AG20443 (cell line): ENCODE results near the gene ATP9A.
A peak's percentile ranks its signal among the peaks of the same experiment; 100 is the strongest.
"Not testable (repeated sequence)": the region's sequence is repeated elsewhere in the genome, so short reads cannot be mapped to it uniquely, and the experiment has no call there.

ENCODE experiments used
- DNase-seq: peaks from one replicate; pipeline ENCODE4 v3.0.0; 2012; ENCODE audit warnings: low spot score, mixed read lengths

ATP9A gene

DNA sequence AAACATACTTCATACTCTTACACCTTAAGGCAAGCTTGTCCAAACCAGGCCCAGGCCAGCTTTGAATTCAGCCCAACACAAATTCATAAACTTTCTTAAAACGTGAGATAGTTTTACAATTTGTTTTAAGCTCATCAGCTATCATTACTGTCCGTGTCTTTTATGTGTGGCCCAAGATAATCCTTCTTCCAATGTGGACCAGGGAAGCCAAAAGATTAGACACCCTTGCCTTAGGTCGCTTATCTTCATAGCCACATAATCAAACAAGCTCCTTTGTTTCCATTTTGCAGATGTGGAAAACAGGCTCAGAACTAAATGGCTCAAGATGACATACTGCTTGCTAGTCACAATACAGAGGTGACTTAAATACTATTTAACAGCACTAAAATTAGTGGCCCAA, 28.1 kb upstream of the ATP9A start:
- DNase-seq, result no peak

DNA sequence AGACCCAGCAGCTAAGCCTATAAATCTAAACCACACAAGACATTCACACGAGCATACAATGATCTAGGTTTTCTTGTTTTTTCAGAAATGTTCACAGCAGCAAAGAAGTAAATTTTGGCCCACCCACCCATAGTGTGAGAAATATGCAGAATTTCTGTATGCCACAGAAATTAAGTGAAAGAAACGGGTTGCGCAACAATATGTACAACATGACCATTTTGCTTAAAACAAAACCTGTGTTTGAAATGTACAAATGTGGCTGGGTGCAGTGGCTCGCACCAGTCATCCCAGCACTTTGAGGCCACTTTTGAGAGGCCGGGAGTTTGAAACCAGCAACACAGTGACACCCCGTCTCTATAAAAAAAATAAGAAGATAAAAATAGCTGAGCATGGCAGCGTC, 24.8 kb upstream of the ATP9A start:
- no peak for DNase-seq

DNA sequence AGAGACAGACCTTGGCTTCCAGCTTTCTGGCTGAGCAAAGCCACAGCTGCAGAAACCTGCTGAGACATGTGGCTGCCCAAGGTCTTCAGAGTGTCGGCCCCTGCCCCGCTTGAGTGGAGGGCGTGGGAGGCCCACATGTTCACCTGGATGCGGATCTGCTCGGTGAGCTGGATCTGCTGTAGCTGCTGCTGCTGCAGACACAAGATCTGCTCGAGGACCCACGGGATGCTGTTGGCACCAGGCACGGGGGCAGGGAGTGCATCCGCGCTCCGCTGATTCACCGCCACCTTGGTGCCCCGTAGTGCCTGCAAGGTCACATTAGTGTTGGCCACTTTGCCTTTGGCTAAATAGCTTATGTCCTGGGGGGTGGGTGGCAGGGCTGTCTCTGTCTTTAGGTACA, 23.4 kb upstream of the ATP9A start:
- no peak for DNase-seq

DNA sequence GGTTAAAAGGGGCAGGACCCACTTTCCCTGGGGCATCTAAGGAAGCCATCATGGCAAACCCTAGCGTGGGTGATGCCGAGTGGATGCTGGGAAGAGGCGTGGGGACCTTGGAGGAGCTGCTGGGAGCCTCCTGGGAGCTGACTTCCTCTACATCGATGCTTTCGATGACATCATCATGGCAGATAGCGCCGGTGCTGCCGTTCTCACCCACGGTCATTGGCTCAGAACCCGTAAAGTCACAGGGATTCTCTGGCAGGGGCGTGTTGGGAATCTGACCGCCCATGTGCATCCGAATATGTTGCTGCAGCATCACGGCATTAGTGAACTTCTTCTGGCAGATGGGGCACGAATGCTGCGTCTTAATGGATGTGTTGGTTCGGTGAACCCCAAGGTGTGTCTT, 22.1 kb upstream of the ATP9A start:
- no peak for DNase-seq

DNA sequence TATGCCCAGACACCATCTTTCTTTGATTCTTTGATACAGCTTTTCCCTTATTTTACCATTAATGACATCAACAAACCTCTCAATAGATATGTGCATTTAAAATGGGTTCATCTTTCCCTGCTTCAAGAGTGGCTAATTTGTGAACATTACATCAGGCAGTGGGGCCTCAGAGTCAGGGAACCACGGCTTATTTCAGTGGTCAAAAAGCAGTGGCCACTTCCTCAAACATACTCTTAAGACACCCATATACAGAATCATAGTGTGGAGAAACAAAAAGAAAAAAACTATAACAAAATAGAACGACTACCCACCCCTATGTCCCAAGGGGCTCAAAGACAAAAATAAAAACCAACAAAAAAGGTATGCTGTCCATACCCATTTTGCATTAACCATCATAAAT, 21.2 kb upstream of the ATP9A start:
- DNase-seq, result no peak

DNA sequence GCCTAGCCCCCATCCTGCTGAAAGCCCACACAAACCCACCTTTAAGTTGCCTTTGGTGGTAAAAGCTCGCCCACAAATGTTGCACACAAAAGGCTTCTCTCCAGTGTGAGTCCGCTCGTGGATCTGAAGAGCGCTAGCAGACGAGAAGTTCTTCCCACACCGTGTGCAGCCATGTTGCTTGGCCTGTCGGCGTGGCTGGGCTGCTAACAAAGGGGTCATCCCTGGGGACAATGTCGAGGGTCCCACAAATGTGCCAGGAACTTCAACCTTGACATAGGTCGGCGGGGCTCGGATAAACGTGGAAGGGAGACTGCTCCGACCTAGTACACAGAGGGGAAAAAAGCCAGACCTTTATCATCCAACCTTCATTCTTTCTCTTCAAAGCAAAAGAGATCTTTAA, 20.6 kb upstream of the ATP9A start:
- no peak for DNase-seq

DNA sequence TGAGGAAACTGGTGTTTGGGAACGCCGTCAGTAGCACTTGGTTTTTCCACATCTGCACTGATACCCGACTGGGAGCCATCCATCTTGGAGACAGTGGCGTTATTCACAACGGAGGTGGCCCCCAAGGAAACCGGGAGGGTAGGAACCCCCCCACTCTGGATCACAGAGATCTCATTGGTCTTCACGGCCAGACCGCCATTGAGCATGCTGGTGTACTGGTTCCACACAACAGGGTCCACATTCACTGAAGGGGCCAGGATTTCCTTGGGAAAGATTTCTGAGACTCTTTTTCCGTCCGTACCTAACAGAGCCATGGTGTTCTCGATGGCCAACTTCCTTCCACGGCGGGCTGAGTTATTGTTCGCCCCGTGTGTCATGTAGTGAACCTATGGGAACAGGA, 16.1 kb upstream of the ATP9A start:
- DNase-seq, result no peak

DNA sequence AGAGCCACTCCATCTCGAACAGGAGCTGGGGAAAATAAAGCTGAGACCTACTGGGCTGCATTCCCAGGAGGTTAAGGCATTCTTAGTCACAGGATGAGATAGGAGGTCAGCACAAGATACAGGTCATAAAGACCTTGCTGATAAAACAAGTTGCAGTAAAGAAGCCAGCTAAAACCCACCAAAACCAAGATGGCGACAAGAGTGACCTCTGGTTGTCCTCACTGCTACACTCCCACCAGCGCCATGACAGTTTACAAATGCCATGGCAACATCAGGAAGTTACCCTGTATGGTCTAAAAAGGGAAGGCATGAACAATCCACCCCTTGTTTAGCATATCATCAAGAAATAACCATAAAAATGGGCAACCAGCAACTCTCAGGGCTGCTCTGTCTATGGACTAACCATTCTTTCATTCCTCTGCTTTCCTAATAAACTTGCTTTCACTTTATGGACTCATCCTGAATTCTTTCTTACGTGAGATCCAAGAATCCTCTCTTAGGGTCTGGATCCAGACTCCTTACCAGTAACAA, 10.1 kb upstream of the ATP9A start:
- not testable (repeated sequence) for DNase-seq

DNA sequence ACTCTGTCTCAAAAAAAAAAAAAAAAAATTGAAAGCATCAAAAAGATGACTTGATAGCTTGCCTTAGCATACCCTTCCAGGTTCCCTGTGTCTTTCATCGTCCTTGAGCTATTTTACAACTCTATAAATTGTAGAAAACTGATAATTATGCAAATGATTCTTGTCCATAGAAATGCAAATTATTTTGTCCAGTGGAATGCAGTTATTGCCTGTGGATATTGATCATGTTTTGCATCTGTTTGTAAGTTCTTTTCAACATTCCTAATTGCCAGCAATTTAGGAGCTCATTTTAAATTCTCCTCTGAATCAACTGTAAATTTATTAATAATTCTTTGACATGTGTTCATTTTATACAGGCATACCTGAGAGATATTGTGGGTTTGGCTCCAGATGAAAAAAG, 7.1 kb upstream of the ATP9A start:
- no peak for DNase-seq

DNA sequence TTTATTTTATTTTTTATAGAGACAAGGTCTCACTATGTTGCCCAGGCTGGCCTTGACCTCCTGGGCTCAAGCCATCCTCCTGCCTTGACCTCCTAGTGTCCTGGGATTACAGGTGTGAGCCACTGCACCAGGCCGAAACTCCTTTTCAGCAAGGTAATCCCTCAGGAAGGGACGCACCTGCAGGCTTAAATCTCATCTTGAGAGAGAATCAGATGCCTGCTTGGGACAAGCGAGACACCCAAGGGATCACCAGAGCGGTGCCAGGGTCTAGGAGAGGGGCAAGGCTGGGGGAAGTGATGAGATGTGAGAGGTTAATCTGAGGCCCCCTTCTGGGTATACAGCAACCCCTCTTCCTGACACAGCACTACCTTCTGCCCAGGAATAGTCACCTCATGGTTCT, 4.0 kb upstream of the ATP9A start:
- DNase-seq, result no peak

DNA sequence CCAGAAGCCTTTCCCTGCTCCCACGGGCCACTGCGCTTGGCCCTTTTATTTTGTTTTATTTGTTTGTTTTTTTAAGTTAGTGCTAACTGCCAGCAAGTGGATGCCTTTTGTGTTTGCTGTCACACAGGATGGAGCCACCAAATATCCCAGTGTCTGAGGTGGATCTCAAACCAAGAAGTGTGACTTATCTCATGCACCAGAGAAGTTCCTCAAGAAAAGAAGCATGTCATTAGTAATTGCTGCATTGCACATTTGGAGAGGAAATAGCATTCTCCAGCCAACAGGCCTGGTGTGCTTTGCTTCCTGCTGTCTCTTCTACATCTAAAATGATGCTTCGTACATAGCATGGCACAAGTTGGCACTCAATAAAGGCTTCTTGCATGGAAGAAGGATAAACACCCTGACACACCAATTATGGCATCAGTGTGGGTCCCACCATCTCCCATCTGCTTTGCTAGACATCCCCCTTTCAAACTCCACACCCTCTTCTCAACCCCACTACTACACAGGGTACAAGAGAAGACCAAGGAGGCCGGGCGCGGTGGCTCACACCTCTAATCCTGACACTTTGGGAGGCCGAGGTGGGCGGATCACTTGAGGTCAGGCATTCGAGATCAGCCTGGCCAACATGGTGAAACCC, 1.9 kb upstream of the ATP9A start:
- peak; percentile 34 for DNase-seq

DNA sequence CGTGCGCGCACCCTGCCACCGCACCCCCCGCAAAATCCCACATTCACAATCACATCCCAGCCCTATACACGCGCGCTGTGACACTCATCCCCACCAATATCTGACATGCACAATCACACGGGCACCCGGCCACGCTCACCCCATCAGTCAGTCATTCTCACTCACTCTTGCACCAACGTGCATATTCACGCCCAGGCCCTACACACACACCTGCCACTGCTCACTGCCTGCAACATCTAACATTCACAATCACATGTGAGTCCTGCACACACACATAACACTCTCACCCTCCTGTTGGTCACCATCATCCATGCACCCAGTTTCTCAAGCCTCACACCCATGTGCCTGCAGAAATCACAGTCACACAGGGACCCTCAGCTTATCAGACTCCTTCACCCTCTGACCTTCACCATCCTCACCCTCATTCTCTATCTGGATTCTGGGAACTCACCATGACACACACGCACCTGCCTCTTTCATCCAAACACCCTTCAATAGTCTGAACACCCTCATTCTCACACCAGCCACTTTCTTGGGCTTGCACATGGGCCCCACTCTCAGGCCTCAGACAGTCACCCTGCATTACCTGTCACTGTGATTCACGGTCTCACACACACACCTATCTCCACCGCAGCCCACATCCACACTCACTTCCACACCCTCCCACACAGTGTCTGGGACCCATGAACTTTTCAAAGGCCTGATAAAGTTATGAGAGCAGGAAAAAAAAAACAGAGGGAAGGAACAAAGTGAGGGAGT, 748 bp upstream of the ATP9A start:
- no peak for DNase-seq

DNA sequence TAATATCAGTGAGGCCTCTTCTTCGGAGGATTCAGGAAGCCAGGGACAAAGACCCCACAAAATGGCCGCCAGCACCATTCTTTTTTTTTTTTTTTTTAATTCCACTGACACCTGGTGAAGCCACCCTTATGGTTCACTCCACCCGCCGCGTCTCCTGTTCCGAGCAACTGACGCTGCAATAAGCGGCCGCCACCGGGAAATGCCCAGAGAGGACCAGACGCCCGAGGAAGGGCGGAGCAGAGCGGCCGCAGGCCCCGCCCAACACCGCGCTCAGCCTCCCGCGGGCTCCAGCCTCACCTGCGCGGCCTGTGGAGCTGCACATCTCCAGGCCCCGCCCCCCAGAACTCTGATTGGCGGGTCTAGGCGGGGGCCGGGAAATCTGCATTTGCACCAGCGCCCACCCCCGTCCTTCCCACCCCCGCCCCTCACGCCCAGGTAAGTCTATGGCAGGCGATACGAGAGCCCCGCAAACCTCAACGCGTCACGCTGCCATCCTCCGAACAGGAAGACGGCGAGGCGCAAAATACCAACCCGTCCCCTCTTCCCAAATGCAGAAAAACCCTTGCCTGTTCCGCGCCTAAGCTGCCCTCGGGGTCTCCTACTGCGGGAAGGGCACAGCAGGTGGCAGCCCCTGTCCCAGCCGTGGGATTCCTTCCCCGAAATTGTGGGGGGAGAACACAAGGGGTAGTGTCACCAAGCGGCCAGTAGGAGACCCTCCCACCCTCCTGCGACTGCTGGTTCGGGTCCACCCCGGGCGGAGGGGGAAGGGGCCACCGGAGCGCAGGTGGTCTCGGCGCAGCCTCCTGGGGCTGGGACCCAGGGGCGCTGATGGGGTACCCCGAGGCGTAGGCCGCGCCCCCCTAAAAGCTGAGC, 960 bp downstream of the ATP9A start:
- DNase-seq, result peak; percentile 64

DNA sequence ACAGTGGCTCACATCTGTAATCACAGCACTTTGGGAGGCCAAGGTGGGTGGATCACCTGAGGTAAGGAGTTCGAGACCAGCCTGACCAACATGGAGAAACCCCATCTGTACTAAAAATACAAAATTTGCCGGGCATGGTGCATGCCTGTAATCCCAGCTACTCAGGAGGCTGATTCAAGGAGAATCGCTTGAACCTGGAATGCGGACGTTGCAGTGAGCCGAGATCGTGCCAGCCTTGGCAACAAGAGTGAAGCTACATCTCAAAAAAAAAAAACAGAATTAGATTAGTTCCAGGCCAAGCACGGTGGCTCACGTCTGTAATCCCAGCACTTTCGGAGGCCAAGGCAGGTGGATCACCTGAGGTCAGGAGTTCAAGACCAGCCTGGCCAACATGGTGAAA, 2.8 kb downstream of the ATP9A start:
- DNase-seq, result not testable (repeated sequence)

DNA sequence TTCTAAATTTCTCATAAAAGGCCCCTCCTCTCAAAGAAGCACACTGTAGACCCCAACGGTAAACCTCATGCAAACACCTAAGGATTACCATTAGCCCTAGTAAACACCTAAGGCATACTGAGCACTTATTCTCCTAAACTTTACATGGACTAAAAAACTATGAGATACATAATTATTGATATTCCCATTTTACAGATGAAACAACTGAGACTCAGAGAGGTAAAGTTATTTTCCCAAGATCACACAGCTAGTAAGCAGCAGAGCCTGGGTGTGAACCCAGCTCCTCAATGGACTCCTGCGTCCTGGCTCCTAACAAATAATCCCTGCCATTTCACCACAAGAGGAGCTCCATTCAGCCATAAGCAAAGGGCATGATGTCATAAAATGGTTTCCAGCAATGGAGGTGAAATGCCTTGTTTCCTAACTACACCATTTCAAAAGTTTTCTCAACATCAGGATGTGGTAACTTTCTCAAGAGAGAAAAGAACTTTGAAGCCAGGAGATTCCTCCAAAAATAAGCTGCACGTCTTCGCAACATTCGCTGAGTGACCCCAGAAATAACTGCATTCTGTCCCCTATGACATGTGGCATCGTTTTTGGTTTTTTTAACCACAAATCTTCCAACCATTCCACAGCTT, 4.1 kb downstream of the ATP9A start:
- no peak for DNase-seq

DNA sequence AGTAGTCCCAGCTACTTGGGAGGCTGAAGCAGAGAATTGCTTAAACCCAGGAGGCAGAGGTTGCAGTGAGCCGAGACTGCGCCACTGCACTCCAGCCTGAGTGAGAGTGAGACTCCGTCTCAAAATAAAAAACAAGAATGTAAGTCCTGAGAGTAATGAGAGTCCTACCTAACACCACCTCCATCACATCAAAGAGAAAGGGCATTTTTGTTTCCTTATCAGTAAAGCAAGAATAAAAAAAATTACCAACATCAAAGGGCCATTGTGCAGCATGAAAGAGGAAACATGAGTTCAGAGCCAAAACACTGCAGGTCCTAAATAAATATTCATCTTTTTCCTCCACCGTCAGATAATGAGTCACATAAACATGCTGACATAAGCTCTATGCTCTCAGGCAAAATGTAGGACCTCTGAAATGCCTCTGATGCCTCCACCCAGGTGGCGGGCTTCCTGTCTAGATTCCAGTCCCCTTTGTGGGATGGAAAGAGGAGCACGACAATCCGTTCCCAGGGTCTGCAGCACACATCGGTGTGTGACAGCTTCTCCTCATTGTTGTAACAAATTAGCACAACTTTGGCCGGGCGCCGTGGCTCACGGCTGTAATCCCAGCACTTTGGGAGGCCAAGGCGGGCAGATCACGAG, 7.2 kb downstream of the ATP9A start:
- DNase-seq, result peak; percentile 30

DNA sequence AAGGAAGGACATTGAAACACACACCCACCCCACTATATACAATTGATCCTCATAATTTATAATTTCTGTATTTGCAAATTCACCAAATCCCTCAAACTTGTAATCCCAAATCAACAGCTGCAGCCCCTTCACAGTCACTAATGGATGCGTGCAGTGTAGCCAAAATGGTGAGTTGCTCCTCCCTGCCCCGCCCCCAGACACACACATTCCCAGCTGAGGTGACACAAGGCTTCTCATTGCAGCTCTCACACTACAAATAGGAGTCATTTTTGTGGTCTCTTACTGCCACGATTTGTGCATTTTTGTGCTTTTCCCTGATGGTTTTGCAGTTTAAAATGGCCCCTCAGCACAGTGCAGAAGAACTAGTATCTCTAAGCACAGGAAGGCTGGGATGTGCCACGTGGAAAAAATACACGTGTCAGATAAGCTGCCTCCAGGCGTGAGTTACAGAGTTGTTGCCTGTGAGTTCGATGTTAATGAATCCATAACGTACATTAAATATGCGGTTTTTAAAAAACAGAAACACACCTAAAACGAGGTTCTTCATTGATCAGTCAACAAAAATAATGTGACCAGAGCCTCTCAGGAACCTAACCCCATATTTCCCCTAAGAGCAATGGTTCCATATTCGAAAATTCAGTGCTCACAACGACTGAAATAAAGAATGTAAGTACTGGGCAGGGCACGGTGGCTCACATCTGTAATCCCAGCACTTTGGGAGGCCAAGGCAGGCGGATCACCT, 8.2 kb downstream of the ATP9A start:
- DNase-seq, result peak; percentile 64

DNA sequence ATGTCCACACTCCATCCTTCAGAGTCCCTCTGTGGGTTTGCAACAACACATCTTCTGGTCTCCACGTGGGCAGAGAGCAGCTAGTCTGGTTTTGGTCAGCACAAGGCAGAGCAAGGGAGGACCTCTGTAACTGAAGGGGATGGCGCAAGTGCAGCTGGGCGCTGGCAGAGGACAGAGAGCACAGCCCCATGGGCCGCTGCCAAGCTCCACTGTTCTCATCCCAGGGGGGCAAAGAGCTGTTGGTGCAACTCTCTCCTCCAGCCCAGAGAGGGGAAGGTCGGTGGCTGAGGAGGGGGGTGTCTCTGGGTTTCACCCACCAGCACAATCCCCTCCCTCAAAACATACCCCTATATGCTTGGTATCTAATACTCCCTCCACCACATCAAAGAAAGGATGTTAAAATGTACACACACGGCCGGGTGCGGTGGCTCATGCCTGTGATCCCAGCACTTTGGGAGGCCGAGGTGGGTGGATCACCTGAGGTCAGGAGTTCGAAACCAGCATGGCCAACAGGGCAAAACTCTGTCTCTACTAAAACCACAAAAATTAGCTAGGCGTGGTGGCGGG, 9.1 kb downstream of the ATP9A start:
- peak; percentile 41 for DNase-seq

DNA sequence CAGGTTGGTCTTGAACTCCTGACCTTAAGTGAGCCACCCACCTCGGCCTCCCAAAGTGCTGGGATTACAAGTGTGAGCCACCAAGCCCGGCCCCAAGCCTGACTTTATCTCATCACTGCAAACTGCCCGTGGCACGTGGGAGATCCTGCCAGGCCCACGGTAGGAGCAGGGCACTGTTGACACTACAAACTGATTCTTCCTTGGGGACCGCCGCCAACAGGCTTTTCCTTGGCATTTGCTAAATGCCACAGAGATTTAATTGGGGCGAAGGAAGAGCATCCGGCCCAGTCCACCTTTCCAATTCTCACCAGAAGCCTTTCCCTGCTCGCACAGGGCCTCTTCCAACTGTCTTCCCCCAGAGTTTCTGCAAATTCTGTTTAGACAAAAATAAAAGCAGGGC, 11.0 kb downstream of the ATP9A start:
- no peak for DNase-seq

DNA sequence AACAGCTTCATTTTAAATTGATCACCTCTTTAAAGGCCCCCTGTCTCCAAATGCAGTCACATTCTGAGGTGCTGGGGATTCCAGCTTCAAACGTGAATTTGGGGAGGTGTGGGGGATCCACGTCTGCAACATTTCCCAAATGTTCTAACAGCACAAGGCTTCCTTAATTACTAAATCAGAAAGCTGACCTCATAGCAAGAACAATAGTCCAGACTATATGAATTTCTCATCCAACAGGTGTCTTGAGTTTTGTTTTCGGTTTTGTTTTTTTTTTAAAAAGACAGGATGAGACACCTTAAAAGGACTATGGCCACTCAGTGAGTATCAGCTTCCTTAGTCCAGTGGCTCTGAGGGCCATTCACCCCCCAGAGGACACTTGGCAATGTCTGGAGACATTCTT, 11.5 kb downstream of the ATP9A start:
- no peak for DNase-seq

DNA sequence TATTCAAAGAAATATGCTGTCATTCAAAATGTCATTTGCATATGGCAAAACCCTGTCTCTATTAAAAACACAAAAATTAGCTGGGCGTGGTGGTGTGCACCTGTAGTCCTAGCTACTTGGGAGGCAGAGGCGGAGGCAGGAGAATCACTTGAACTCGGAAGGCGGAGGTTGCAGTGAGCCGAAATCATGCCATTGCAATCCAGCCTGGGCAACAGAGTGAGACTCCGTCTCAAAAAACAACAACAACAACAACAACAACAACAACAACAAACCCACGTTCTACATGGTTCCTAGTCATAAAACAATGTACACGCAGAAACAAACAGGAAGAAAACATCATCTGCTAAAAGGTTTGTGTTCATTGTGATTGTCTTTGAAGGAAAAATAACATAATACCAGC, 15.0 kb downstream of the ATP9A start:
- not testable (repeated sequence) for DNase-seq
